GM04503 (cell line): ENCODE measurements around the gene CCDC15.
"Not testable (repeated sequence)": the region's sequence is repeated elsewhere in the genome, so short reads cannot be mapped to it uniquely, and the experiment has no call there.

Experiments
- DNase-seq: peaks from one replicate; pipeline ENCODE4 v3.0.0-alpha.2; 2012; ENCODE audit warnings: low read depth

The CCDC15 gene

GRCh38 chr11:124941703-124942102 lies 12.3 kb upstream of the CCDC15 start:
- no peak for DNase-seq

- no peak for DNase-seq
Measured at GRCh38 chr11:124942466-124943253, 11.3 kb upstream of the CCDC15 start.

GRCh38 chr11:124943254-124943616 lies 10.8 kb upstream of the CCDC15 start:
- DNase-seq: no peak

GRCh38 chr11:124943741-124944140 lies 10.3 kb upstream of the CCDC15 start:
- DNase-seq: no peak

GRCh38 chr11:124944565-124944964 lies 9.4 kb upstream of the CCDC15 start:
- no peak for DNase-seq

- no peak for DNase-seq
Measured at GRCh38 chr11:124945826-124946225, 8.2 kb upstream of the CCDC15 start.

- DNase-seq: no peak
Measured at GRCh38 chr11:124946735-124947141, 7.3 kb upstream of the CCDC15 start.

GRCh38 chr11:124950601-124951330 lies 3.2 kb upstream of the CCDC15 start:
- DNase-seq: no peak

- no peak for DNase-seq
Measured at GRCh38 chr11:124951341-124951740, 2.7 kb upstream of the CCDC15 start.

- no peak for DNase-seq
Measured at GRCh38 chr11:124954590-124954955, 571 bp downstream of the CCDC15 start.

GRCh38 chr11:124955035-124955434 lies 1.0 kb downstream of the CCDC15 start:
- no peak for DNase-seq

GRCh38 chr11:124961972-124962609 lies 8.1 kb downstream of the CCDC15 start:
- DNase-seq: peak; percentile 50

- DNase-seq: not testable (repeated sequence)
Measured at GRCh38 chr11:124968197-124968596, 14.2 kb downstream of the CCDC15 start.

GRCh38 chr11:124970925-124971324 lies 16.9 kb downstream of the CCDC15 start:
- DNase-seq: no peak

- DNase-seq: no peak
Measured at GRCh38 chr11:124971810-124972209, 17.8 kb downstream of the CCDC15 start.

- no peak for DNase-seq
Measured at GRCh38 chr11:124976531-124976930, 22.5 kb downstream of the CCDC15 start.

GRCh38 chr11:124977006-124977405 lies 23.0 kb downstream of the CCDC15 start:
- no peak for DNase-seq

- no peak for DNase-seq
Measured at GRCh38 chr11:124978316-124978715, 24.3 kb downstream of the CCDC15 start.

- no peak for DNase-seq
Measured at GRCh38 chr11:124982043-124982442, 28.0 kb downstream of the CCDC15 start.

GRCh38 chr11:124983674-124984511 lies 29.9 kb downstream of the CCDC15 start:
- DNase-seq: no peak

GRCh38 chr11:124984512-124984854 lies 30.5 kb downstream of the CCDC15 start:
- DNase-seq: no peak

- no peak for DNase-seq
Measured at GRCh38 chr11:124987096-124987495, 33.1 kb downstream of the CCDC15 start.
